KOPT-K1 (cell line): Measurements from ENCODE around the gene RAPGEF5.
A peak's percentile ranks its signal among the peaks of the same experiment; 100 is the strongest.

ENCODE experiments used
- H3K27ac ChIP-seq: fragments of 200-600 bp; sonication (generic); 2 replicates; pipeline ENCODE4 v1.5.1; 2016; ENCODE audit warnings: antibody characterized with exemption, mild to moderate bottlenecking, low read depth, low read length; ENCODE audit not compliant: poor library complexity, severe bottlenecking
- H3K36me3 ChIP-seq: fragments of 200-600 bp; sonication (generic); 2 replicates; pipeline ENCODE4 v1.5.1; 2017; ENCODE audit warnings: antibody characterized with exemption, mild to moderate bottlenecking, low read length, moderate library complexity; ENCODE audit not compliant: insufficient read depth
- H3K9me3 ChIP-seq: fragments of 200-600 bp; sonication (generic); 2 replicates; pipeline ENCODE4 v1.5.1; 2017; ENCODE audit warnings: antibody characterized with exemption, low read length, mild to moderate bottlenecking; ENCODE audit not compliant: insufficient read depth, poor library complexity, severe bottlenecking

RAPGEF5 gene

GRCh38 chr7:22137466-22137865 is 219.5 kb downstream of the RAPGEF5 start:
- H3K9me3 ChIP-seq, result no peaks in the 10 kb centered on the region
- no peak overlapping the region for H3K27ac ChIP-seq
- peaks cover 62% of the 10 kb centered on the region for H3K36me3 ChIP-seq

GRCh38 chr7:22137026-22137425 is 219.9 kb downstream of the RAPGEF5 start:
- Histone ChIP-seq H3K36me3 (peaks cover 61% of the 10 kb centered on the region), H3K27ac (no peak overlapping the region), H3K9me3 (no peaks in the 10 kb centered on the region)

- H3K9me3 ChIP-seq, result no peaks in the 10 kb centered on the region
- H3K36me3 ChIP-seq, result peaks cover 62% of the 10 kb centered on the region
- H3K27ac ChIP-seq, result no peak overlapping the region
Measured at GRCh38 chr7:22129819-22130580, 227.0 kb downstream of the RAPGEF5 start.

- no peaks in the 10 kb centered on the region for H3K9me3 ChIP-seq
- peaks cover 60% of the 10 kb centered on the region for H3K36me3 ChIP-seq
- no peak overlapping the region for H3K27ac ChIP-seq
Measured at GRCh38 chr7:22129166-22129565, 227.8 kb downstream of the RAPGEF5 start.

- Histone ChIP-seq H3K36me3 (peaks cover 59% of the 10 kb centered on the region), H3K9me3 (no peaks in the 10 kb centered on the region), H3K27ac (no peak overlapping the region)
Measured at GRCh38 chr7:22128528-22128920, 228.4 kb downstream of the RAPGEF5 start.

- Histone ChIP-seq H3K27ac (no peak overlapping the region), H3K36me3 (peaks cover 56% of the 10 kb centered on the region), H3K9me3 (no peaks in the 10 kb centered on the region)
Measured at GRCh38 chr7:22127835-22128527, 229.0 kb downstream of the RAPGEF5 start.

GRCh38 chr7:22125436-22125835 is 231.5 kb downstream of the RAPGEF5 start:
- peaks cover 45% of the 10 kb centered on the region for H3K36me3 ChIP-seq
- no peak overlapping the region for H3K27ac ChIP-seq

GRCh38 chr7:22124941-22125340 is 232.0 kb downstream of the RAPGEF5 start:
- Histone ChIP-seq H3K27ac (no peak overlapping the region), H3K36me3 (peaks cover 40% of the 10 kb centered on the region), H3K9me3 (no peaks in the 10 kb centered on the region)

More at GRCh38 chr7:22125436-22125835, 231.5 kb downstream of the RAPGEF5 start:
- H3K9me3 ChIP-seq, result no peaks in the 10 kb centered on the region

GRCh38 chr7:22123139-22123538 is 233.8 kb downstream of the RAPGEF5 start:
- Histone ChIP-seq H3K9me3 (no peaks in the 10 kb centered on the region), H3K36me3 (peaks cover 25% of the 10 kb centered on the region), H3K27ac (no peak overlapping the region)

- peaks cover 23% of the 10 kb centered on the region for H3K36me3 ChIP-seq
- H3K9me3 ChIP-seq, result no peaks in the 10 kb centered on the region
- H3K27ac ChIP-seq, result peak overlapping the region; percentile 4
Measured at GRCh38 chr7:22121702-22122474, 235.1 kb downstream of the RAPGEF5 start.

- Histone ChIP-seq H3K27ac (no peak overlapping the region), H3K9me3 (no peaks in the 10 kb centered on the region), H3K36me3 (peaks cover 23% of the 10 kb centered on the region)
Measured at GRCh38 chr7:22120391-22121053, 236.4 kb downstream of the RAPGEF5 start.

GRCh38 chr7:22117222-22117621 is 239.7 kb downstream of the RAPGEF5 start:
- Histone ChIP-seq H3K9me3 (no peaks in the 10 kb centered on the region), H3K36me3 (peaks cover 10% of the 10 kb centered on the region), H3K27ac (no peak overlapping the region)

- Histone ChIP-seq H3K36me3 (peaks cover 10% of the 10 kb centered on the region), H3K9me3 (no peaks in the 10 kb centered on the region), H3K27ac (no peak overlapping the region)
Measured at GRCh38 chr7:22116451-22117030, 240.4 kb downstream of the RAPGEF5 start.

GRCh38 chr7:22115689-22116088 is 241.3 kb downstream of the RAPGEF5 start:
- H3K27ac ChIP-seq, result no peak overlapping the region
- peaks cover 10% of the 10 kb centered on the region for H3K36me3 ChIP-seq
- H3K9me3 ChIP-seq, result no peaks in the 10 kb centered on the region
